ENCODE results near the gene HOXC5.

The HOXC5 gene

DNA sequence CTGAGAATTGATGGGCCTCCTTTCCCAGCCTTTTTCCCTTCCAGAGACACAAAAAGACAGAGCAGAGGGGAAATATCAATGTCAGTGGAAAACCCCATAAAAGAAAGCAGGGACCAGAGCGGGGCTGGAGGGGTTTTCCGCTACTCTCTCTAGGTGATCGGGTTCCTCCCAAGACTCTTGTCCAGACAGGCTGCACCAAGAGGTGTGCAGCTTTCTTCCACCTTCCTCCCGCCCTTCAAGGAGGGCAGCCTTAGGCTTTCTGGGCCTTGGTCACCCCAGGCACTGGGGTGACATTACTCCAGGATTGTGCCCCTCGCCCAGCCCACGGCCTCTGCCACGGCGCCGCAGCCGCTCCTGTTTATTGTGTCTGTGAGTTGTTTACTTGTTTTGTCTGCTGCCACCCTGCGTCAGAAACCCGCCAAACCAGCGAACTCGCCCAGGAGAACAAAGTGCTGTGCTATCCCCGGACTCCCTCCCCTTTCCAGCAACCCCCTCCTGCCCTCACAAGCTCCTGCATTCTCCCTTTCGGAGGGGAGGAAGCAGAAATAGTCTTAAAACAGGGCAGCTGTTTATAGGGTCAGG lies 11.3 kb upstream of the HOXC5 start:
- no peak for DNase-seq

GRCh38 chr12:54022960-54023884 lies 9.6 kb upstream of the HOXC5 start:
- DNase-seq = no peak

GRCh38 chr12:54024127-54024526 lies 8.7 kb upstream of the HOXC5 start:
- no peak for DNase-seq

DNA sequence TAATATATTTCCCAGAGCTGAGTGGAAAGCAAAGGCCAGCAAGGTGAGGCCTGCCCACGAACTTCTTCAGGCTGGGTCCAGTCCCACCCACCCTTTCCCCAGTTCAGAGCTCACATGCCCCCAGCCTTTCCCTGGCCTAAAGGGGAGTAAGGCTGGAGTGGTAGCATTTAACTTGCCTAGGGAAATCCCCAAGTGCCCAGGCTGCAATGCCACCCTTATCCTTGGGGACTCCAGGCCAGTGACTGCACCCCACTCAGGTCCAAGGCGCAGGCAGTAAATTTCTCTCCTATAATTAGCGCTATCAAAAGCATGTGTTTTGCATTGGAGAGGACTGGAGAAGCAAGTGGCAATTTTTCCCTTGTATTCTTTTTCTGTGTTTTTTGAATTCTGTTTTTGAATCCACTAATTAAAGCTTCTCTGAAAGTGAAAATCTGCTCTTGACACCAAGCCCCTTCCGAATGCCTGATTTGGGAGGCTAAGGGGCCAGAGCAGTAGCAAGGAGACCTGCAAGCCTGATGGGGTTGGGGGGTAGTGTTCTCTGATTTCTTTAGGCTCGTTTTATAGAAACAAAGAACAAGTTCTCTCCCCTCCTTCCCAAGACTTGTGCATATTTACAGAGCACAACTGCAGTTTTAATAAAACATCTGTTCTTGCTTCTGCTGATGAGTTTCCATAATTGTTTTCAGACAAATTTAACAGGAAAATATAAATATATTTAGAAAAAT lies 8.1 kb upstream of the HOXC5 start:
- no peak for DNase-seq

DNA sequence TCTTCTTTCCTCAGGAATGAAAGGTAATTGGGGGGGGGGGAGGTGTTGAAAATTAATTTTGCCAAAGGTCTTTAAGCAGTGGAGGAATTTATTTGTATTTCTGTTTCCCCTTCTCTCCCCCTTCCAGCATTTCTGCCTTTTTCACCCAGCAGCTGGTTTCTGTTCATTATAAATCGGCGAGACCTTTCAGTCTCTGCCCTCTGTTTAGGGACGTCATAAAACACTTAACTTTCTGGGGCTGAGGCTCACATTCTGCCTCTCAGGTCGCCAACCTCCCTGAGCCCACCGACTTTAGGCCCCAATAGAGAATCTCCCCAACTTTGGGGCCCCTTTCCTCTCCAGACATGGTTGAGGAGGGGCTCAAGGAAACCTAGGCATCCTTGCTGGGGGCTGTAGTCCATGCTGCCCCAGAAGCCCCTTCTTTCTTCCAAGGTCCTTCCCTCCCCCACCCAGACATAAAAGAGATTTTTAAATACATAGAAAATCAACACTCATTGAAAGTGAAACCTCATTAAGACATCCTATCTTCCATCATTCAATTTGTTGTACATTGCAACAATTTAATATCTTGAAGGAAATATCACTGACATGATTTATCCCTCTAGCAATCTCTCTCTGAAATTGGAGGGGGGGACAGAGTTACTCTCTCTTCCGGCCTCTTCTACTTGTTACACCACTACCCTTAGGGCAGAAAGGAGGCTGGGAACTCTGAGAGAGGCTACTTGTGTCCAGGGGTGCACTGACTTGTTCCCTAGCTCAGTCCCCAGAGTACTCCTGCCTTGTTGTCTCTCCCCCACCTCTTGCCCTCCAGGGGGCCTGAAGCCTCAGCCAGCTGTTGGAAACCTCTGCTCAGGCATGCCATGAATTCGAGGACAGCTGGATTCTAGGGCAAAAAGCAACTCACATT lies 7.1 kb upstream of the HOXC5 start:
- no peak for DNase-seq

DNA sequence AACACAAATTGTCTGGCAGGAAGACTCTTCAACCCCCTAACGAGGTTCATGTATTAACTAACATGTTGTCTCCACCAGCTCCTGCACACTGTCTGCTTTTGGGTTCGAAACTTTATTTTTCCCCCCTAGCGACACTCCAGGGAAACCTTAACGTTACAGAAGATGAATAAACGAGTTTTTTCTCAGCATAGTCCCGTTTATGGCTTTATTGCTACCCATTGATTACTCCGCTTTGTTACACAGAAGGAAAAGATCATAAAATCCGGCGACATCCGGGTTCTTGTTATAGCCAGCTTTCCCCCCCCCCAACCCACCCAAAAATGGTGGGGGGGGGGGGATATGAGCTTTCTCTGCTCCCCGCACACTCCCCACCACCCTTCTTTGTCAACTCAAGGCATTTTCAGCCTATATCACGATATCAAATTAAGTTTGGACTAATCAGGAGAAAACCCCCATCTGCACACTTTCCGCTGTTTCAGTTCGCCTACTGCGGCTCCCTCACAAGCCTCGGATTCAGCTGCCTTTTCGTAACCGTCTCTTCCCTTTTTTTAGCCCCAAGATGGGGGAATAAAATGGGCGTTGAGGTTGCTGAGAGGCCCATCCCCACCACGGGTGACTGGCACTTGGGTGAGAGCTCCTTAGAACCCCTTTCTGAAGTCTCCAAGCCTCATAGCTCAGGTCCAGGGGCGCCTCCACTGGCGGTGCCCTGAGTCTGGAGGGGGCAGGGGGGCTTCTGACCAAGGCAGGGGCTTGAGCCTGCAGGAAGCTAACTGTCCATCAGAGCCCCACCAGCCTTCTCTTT lies 6.0 kb upstream of the HOXC5 start:
- DNase-seq = no peak

DNA sequence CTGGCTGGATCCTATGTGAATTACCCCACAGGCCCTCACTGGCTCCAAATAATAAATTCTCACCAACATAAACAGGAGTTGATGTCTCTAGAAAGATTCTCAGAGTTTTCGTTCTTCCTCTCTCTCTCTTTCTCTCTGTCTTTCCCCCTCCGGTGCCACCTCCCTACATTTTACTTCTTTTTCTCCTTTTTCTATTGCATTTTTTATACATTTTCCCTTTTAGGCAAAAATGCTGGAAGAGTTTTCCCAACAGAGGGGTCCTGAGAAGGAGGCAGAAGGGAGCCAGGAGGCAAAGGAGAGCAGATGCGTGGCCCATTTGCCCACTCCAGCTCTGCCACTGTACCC lies 5.4 kb upstream of the HOXC5 start:
- DNase-seq = no peak

DNA sequence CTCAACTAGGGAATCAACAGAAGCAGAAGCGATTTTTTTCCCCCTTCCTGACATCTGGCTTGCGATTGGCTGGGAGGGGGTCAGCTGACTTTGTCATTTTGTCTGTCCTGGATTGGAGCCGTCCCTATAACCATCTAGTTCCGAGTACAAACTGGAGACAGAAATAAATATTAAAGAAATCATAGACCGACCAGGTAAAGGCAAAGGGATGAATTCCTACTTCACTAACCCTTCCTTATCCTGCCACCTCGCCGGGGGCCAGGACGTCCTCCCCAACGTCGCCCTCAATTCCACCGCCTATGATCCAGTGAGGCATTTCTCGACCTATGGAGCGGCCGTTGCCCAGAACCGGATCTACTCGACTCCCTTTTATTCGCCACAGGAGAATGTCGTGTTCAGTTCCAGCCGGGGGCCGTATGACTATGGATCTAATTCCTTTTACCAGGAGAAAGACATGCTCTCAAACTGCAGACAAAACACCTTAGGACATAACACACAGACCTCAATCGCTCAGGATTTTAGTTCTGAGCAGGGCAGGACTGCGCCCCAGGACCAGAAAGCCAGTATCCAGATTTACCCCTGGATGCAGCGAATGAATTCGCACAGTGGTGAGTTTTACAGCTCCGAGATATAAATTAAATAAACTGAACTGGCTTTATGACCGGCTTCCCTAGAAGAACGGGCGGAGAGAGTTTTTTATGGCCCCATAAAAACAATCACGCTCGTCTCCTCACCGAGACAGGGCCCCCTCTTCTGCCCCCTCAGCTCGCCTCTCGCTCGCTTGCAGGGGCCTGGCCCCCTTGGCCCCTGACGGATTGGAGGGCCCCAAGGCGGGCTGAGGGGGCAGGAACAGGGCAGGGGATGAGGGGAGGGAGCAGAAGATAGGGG lies 4.3 kb upstream of the HOXC5 start, which contains the start of gene HOXC6:
Gene HOXC6, plus strand, starts transcription at position 127 of the 888 bp plus-strand sequence. Its CDS starts 82 bp downstream, at position 209.
- DNase-seq = no peak

DNA sequence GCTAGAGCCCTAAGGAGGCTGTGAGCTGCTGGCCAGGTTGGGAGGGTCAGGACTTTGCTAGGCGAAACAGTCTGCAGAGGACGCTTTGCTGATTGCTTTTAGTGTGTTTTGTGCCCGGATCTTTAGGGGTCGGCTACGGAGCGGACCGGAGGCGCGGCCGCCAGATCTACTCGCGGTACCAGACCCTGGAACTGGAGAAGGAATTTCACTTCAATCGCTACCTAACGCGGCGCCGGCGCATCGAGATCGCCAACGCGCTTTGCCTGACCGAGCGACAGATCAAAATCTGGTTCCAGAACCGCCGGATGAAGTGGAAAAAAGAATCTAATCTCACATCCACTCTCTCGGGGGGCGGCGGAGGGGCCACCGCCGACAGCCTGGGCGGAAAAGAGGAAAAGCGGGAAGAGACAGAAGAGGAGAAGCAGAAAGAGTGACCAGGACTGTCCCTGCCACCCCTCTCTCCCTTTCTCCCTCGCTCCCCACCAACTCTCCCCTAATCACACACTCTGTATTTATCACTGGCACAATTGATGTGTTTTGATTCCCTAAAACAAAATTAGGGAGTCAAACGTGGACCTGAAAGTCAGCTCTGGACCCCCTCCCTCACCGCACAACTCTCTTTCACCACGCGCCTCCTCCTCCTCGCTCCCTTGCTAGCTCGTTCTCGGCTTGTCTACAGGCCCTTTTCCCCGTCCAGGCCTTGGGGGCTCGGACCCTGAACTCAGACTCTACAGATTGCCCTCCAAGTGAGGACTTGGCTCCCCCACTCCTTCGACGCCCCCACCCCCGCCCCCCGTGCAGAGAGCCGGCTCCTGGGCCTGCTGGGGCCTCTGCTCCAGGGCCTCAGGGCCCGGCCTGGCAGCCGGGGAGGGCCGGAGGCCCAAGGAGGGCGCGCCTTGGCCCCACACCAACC lies 3.1 kb upstream of the HOXC5 start:
- DNase-seq = no peak

DNA sequence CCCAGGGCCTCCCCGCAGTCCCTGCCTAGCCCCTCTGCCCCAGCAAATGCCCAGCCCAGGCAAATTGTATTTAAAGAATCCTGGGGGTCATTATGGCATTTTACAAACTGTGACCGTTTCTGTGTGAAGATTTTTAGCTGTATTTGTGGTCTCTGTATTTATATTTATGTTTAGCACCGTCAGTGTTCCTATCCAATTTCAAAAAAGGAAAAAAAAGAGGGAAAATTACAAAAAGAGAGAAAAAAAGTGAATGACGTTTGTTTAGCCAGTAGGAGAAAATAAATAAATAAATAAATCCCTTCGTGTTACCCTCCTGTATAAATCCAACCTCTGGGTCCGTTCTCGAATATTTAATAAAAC lies 2.4 kb upstream of the HOXC5 start:
- no peak for DNase-seq

DNA sequence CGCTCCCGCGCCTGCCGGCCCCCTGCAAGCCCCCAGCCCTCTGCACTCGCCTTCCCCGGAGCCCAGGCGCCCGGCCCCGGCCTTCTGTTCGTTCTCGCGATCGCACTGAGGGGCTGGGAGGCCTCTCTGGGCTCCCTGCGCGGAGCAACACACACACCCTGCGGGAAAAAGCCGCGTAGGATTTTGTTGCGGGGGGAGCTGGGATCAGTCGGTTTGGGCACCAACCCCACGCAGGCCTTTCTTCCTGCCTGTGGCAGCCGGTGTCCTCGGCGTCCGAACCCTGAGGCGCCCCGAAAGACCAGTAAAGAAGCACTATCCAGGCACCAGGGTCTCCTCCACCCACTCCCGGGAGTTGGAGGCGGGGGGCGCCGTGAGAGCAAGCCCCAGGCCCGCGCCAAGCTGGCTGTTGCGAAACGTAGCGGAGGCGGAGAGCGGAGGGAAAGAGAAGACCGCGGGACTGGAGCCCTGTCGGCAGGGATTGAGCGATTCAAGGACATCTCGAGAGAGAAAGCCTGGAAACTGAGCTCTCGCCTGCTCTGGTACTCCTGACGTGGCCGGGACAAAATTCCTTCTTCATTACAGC lies 1.9 kb upstream of the HOXC5 start:
- no peak for DNase-seq

DNA sequence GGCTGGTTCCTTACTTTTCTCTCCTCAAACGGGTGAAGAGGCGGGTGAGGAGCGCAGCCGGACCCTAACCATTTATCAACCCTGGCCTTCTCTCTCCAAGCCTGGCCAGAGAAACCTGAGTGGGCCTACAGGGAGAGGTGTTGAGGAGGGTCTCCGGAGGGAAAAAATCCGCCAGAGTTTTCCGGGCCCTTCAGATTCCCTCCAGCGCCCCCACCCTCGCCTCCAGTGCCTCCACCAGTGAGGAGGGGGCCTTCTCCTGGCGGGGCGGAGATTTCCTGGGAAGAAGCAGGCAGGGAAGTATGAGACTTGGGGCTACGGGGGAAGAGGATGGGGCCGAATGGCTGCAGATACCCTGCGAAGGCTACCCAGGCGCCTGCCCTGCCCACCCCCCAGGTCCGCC lies 1.4 kb upstream of the HOXC5 start:
- DNase-seq = no peak

- no peak for DNase-seq
These were observed 697 bp upstream of the HOXC5 start for GRCh38 chr12:54032086-54032619.

GRCh38 chr12:54033106-54033979 lies 493 bp downstream of the HOXC5 start:
- no peak for DNase-seq

DNA sequence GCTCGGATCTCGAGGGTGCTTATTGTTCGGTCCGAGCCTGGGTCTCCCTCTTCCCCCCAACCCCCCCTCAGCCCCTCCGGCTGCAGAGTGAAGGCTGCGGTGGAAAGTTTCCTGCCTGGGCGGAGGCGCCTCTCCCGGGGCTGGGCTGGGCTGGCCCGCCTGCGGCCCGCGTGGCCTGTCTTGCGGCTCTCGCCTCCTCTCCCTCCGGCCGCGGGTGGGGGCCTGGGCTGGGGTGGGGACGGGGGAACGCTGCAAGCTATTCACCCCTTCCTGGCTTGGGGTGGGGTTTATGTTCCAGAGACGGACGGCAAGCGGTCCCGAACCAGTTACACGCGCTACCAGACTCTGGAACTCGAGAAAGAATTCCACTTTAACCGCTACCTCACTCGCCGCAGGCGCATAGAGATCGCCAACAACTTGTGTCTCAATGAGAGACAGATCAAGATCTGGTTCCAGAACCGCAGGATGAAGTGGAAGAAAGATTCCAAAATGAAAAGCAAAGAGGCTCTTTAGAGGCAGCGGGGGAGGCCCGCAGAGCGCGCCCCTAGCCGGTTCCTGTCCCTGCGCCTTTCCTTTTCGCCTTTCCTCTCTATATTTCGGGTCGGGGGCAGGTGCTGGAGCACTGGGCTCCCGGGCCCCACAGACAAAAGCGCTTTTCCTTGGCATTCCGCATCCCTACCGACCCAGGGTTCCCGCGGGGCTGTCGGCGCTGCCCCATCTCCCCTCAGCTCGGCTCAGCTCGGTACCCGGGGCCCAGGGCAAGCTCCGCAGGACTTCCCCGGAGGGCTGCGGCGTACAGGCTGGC lies 1.3 kb downstream of the HOXC5 start:
- no peak for DNase-seq

- no peak for DNase-seq
These were observed 2.0 kb downstream of the HOXC5 start for GRCh38 chr12:54034785-54035310.

Data from KG1 (cell line).